ENCODE results near the gene CTPS2.

Gene CTPS2

GRCh38 chrX:16552546-16552945, 159.9 kb downstream of the CTPS2 start:
- peak; percentile 18 for DNase-seq

- DNase-seq = no peak
Observed at GRCh38 chrX:16547644-16548043, 164.8 kb downstream of the CTPS2 start.

- no peak for DNase-seq
Observed at GRCh38 chrX:16544969-16545368, 167.5 kb downstream of the CTPS2 start.

Measured in fibroblast of skin of abdomen (primary cell).